ENCODE results near the gene IRAK1. TPM values are rescaled to one million over a fixed set of nuclear protein-coding genes. Genes with fewer than 3 reads are reported as not detected.

The IRAK1 gene
- total RNA-seq, 1 experiment from 2014 or later, result 432 TPM

- TF ChIP-seq REST (IDR thresholded peaks at IDR 0.05; ENCODE audit: insufficient read depth in 1 of 2, low read depth in 2 of 2, low read length in 1 of 2), result no peak
- no peak for TF ChIP-seq TCF7L2 (IDR thresholded peaks at IDR 0.05; ENCODE audit: low read depth, low read length)
- no peak for TF ChIP-seq SIN3A (IDR thresholded peaks at IDR 0.05; ENCODE audit: borderline replicate concordance, insufficient read depth, low read depth, low read length)
- TF ChIP-seq CTCF (IDR thresholded peaks at IDR 0.05), result no peak
- TF ChIP-seq POLR2AphosphoS5 (IDR thresholded peaks at IDR 0.05; ENCODE audit: low read depth, low read length), result no peak
Measured at GRCh38 chrX:154028502-154029184, 8.9 kb upstream of the IRAK1 start.

DNA sequence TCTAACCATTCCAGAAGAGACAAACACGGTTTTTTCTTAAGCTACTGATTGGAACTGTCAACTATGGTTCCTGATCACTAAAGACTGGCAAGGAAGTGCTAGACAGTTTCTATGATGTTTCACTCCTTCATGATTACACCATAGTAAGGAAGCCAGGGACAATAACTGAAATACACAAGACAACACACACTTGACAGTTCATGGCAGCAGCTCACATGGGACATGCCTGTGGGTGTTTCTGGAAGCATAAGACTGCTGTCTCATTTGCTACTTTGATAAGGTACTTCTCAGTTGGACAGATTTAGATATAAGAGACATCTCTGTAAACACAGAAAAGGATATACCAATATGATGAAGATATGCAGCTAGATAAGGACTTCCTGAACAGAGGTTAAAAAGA is 8.3 kb upstream of the IRAK1 start:
- CTCF ChIA-PET, result interaction anchor here (2.2 kb wide), 1 partner anchor 14 kb away, joined by 6 read pairs; no protein-coding TSS in a partner anchor

More at GRCh38 chrX:154028502-154029184, 8.9 kb upstream of the IRAK1 start:
- no peaks in the 10 kb centered on the region for H3K4me1 ChIP-seq (ENCODE audit: control insufficient read depth, insufficient read depth, low read length)
- DNase-seq (ENCODE audit: low read depth, low spot score), result no peak
- BruUV-seq (replicated peaks), result no TSS peak
- in situ Hi-C loops (cut with HindIII; ENCODE audit: low pct_unique_long_range_greater_than_20kb, low sequenced_read_pairs), result no loop called here
- no peaks in the 10 kb centered on the region for H3K27me3 ChIP-seq (ENCODE audit: control insufficient read depth, insufficient read depth, low read length)
- ChIA-PET POLR2A (interaction anchor here (0.6 kb wide), 1 partner anchor 11 kb away, joined by 6 read pairs; no protein-coding TSS in a partner anchor), CTCF (interaction anchor here (0.6 to 0.7 kb wide), 2 partner anchors 8 to 343 kb away, joined by 3 read pairs; no protein-coding TSS in a partner anchor)
- H3K36me3 ChIP-seq (ENCODE audit: control insufficient read depth, insufficient read depth, low read length), result no peaks in the 10 kb centered on the region; the same call in 1 of the 2 replicates
- H3K27ac ChIP-seq (ENCODE audit: low read length), result no peak overlapping the region
- no peaks in the 10 kb centered on the region for H3K9me3 ChIP-seq (ENCODE audit: control insufficient read depth, insufficient read depth, low read depth, low read length)
- H3K4me3 ChIP-seq (ENCODE audit: low read depth in 2 of 2, low read length in 2 of 2), result no peak overlapping the region
- intact Hi-C loops (cut with micrococcal nuclease; ENCODE audit: unreplicated experiment), result no loop called here
- no peak for ATAC-seq

More for the DNA sequence above, 8.3 kb upstream of the IRAK1 start:
- peaks cover 6% of the 10 kb centered on the region for H3K4me1 ChIP-seq (ENCODE audit: control insufficient read depth, insufficient read depth, low read length)
- no peak for DNase-seq (ENCODE audit: low read depth, low spot score)
- POLR2A ChIA-PET, result interaction anchor here (0.6 kb wide), 1 partner anchor 10 kb away, joined by 6 read pairs; no protein-coding TSS in a partner anchor
- no TSS peak for BruUV-seq (replicated peaks)
- no peak overlapping the region for H3K27ac ChIP-seq (ENCODE audit: low read length)
- H3K27me3 ChIP-seq (ENCODE audit: control insufficient read depth, insufficient read depth, low read length), result no peaks in the 10 kb centered on the region
- no peak overlapping the region for H3K4me3 ChIP-seq (ENCODE audit: low read depth in 2 of 2, low read length in 2 of 2)
- H3K9me3 ChIP-seq (ENCODE audit: control insufficient read depth, insufficient read depth, low read depth, low read length), result no peaks in the 10 kb centered on the region
- no peak for TF ChIP-seq REST (IDR thresholded peaks at IDR 0.05; ENCODE audit: insufficient read depth in 1 of 2, low read depth in 2 of 2, low read length in 1 of 2)
- no peak for TF ChIP-seq SIN3A (IDR thresholded peaks at IDR 0.05; ENCODE audit: borderline replicate concordance, insufficient read depth, low read depth, low read length)
- TF ChIP-seq CTCF (IDR thresholded peaks at IDR 0.05), result no peak
- TF ChIP-seq POLR2AphosphoS5 (IDR thresholded peaks at IDR 0.05; ENCODE audit: low read depth, low read length), result no peak
- TF ChIP-seq TCF7L2 (IDR thresholded peaks at IDR 0.05; ENCODE audit: low read depth, low read length), result no peak
- H3K36me3 ChIP-seq (ENCODE audit: control insufficient read depth, insufficient read depth, low read length), result no peaks in the 10 kb centered on the region; the same call in 1 of the 2 replicates
- intact Hi-C loops (cut with micrococcal nuclease; ENCODE audit: unreplicated experiment) (no loop called here), in situ Hi-C loops (cut with HindIII; ENCODE audit: low pct_unique_long_range_greater_than_20kb, low sequenced_read_pairs) (no loop called here)
- no peak for ATAC-seq

Measured in Panc1 (cell line).